Right cardiac atrium (tissue), 5 donors: ENCODE data around the gene NPAS3. TPM values are rescaled to one million over a fixed set of nuclear protein-coding genes. Genes with fewer than 3 reads are reported as not detected.
A peak's percentile ranks its signal among the peaks of the same experiment; 100 is the strongest.

ENCODE experiments used
- ATAC-seq, 2 donors: fragments of 200-7000 bp; cut with Tn5 transposase; one replicate each; pipeline versions ENCODE4 v1.8.0 to v1.9.1; 2020; ENCODE audit warnings: moderate library complexity in 2 of 2, mild to moderate bottlenecking in 1 of 2
- DNase-seq, 3 donors: peaks; one replicate each; pipeline ENCODE4 v3.0.0-alpha.2; 2020
- H3K27ac ChIP-seq: one replicate; pipeline ENCODE4 v1.5.1; 2013; ENCODE audit warnings: mild to moderate bottlenecking, low read length, control low read depth, moderate library complexity
- H3K27me3 ChIP-seq: one replicate; pipeline ENCODE4 v1.6.1; 2013; ENCODE audit not compliant: control insufficient read depth, insufficient read depth
- H3K4me1 ChIP-seq: one replicate; pipeline ENCODE4 v1.6.1; 2013; ENCODE audit warnings: low read length; ENCODE audit not compliant: control insufficient read depth, insufficient read depth
- H3K4me3 ChIP-seq: one replicate; pipeline ENCODE4 v1.5.1; 2013; ENCODE audit warnings: low read length, control low read depth
- H3K9me3 ChIP-seq: one replicate; pipeline ENCODE4 v1.6.1; 2013; ENCODE audit warnings: low read length; ENCODE audit not compliant: control insufficient read depth
- WGBS: extraction: QIAGEN DNeasy Blood & Tissue Kit; methylation state at CpG from one replicate; pipeline ENCODE4 v1.1.7; 2013; 5-methylcytosine and 5-hydroxymethylcytosine counted together
- intact Hi-C, 4 donors: fragments of 100-400 bp; cut with DNase I; formaldehyde crosslinking; loops; one replicate each; pipeline versions ENCODE4 v1.11.0 to v1.14.0; 2022 to 2023
- polyA plus RNA-seq: library from polyadenylated mRNA; stranded (reverse); fragments of 200-250 nt; gene quantifications from one replicate; pipeline ENCODE4 v1.2.3, GENCODE V29; 2013
- total RNA-seq, 4 donors: library from RNA; stranded (reverse); fragmentation: NEBNext Ultra II Directional; extraction: Animal tissue kit (Norgen Biotek cat#: 25700); gene quantifications; one replicate each; pipeline ENCODE4 v1.2.1, GENCODE V29; 2021
- donor health status: healthy with polysubstance abuse.
- donor health status: DM: no; HTN: yes; CAD: no.
- donor health status: DM: no; HTN: no; CAD: no.
- donor health status: DM: no; HTN: yes; CAD: no; lungs with severe emphysema.
- donor health status: DM: yes; HTN: yes; CAD: no.

The NPAS3 gene
- total and polyA plus RNA-seq, 5 donors, result 0.48 to 5.7 (median 4.0) TPM

DNA sequence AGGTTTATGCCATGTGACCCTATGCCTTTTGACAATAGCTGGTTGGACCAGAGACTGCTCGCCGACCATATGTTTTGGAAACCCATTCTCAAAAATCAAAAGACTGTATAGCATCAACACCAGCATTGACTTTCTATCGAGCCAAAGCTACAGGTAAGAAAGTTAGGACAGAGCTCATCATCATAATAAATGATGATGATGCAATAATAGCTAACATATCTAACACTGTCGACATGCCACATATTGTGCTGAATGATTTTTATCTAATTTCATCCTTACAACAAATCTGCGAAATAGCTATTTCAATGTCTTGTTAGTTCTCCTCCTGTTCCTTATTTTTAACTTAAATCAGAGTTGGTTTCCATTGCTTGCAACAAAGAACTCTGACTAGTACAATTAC is 909.3 kb downstream of the NPAS3 start:
- ATAC-seq, result no peak
- H3K9me3 ChIP-seq, result no peaks in the 10 kb centered on the region
- H3K4me1 ChIP-seq, result no peaks in the 10 kb centered on the region
- H3K27me3 ChIP-seq, result no peaks in the 10 kb centered on the region
- intact Hi-C loops, result loop anchor here in 3 of 4 donors (5.0 to 10.0 kb wide), 5 partner anchors 97 to 457 kb away; no protein-coding TSS in a partner anchor
- no peak overlapping the region for H3K4me3 ChIP-seq
- DNase-seq, result no peak
- H3K27ac ChIP-seq, result no peak overlapping the region
- WGBS, result 97% methylated on average over 5 of the region's 5 CpGs

DNA sequence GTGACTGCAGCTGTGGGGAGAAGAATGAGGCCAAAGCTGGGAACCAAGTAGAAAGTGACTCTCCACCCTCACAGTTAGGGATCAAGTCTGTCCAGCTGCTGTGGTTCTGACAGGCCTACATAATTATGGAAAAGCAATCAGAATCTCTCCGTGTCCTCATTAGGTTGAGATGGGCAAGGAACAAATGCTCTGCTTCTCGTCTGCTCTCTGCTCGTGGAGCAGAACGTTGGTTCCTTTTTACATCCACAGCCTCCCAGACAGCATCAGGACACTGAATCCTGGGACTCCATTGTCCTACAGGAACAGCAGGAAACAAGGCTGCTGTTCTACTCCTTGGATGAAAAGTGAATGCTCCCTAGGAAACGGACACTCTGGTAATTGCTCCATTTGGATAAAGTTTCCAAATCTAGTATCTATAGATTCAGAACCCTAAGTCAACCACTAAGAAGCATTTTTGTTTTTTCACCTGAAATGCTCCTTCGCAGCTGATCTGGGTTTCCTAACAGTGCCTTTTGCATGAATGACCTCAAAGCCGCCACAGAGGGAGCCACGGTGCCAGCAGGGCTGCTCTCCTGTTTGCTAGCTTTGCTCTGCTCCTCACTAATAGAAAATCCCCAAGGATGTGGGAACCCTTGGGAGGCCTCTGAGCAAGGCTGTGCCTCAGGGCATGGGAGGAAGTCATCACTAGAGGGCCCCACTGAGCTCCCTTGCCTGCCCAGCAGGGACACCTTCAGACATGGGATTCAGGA is 910.2 kb downstream of the NPAS3 start:
- H3K4me3 ChIP-seq, result no peak overlapping the region
- intact Hi-C loops, result loop anchor here in 3 of 4 donors (5.0 to 10.0 kb wide), 5 partner anchors 96 to 456 kb away; no protein-coding TSS in a partner anchor
- DNase-seq, result peak; percentile 55 to 81 (median 80)
- no peaks in the 10 kb centered on the region for H3K4me1 ChIP-seq
- no peaks in the 10 kb centered on the region for H3K27me3 ChIP-seq
- no peaks in the 10 kb centered on the region for H3K9me3 ChIP-seq
- 62% methylated on average over 8 of the region's 8 CpGs for WGBS
- no peak overlapping the region for H3K27ac ChIP-seq
- peak; percentile 87 to 95 for ATAC-seq

DNA sequence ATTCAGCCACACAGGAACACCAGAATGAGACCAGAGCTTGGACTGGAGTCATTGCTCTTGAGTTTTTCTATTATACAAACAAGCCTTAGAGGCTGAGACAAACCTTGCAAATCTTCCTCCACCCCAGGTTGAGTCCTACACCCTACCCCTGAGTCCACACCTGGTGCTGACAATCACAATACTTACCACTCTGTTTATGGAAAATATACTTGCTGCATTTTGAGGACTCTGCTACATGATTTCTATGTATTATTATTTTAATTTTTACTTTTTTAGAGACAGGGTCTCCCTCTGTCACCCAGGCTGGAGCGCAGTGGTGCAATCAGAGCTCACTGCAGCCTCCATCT is 910.7 kb downstream of the NPAS3 start:
- WGBS, result 100% methylated on average over 1 of the region's 1 CpG

DNA sequence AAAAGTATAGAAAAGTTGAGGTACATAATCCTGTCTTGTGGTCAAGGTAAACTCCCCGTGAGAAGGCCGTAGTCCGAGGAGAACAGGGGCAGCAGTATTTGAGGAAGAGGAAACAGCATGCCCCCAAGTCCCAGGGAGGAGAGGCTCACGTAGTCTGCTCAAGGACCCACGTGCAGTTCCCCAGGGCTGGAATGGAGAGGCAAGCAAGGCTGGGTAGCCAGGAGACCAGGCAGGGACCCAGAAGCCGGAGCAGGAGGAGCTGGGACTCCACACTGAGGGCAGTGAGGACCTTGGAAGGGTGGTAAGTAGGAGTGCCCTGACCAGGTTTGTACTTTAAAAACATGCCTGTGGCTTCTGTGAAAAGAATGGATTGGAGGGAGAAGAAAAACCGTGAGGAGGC is 912.1 kb downstream of the NPAS3 start:
- no peak for DNase-seq
- no peak overlapping the region for H3K27ac ChIP-seq
- intact Hi-C loops, result no loop called here
- WGBS, result 89% methylated on average over 7 of the region's 7 CpGs
- no peaks in the 10 kb centered on the region for H3K4me1 ChIP-seq
- H3K27me3 ChIP-seq, result no peaks in the 10 kb centered on the region
- ATAC-seq, result peak in 1 of 2 donors; percentile 32
- H3K4me3 ChIP-seq, result no peak overlapping the region
- H3K9me3 ChIP-seq, result no peaks in the 10 kb centered on the region

More for the DNA sequence above, 910.7 kb downstream of the NPAS3 start:
- ATAC-seq (no peak), DNase-seq (no peak)
- no peak overlapping the region for H3K4me3 ChIP-seq
- no peaks in the 10 kb centered on the region for H3K4me1 ChIP-seq
- intact Hi-C loops, result loop anchor here in 3 of 4 donors (5.0 to 10.0 kb wide), 5 partner anchors 95 to 455 kb away; no protein-coding TSS in a partner anchor
- H3K27me3 ChIP-seq, result no peaks in the 10 kb centered on the region
- H3K9me3 ChIP-seq, result no peaks in the 10 kb centered on the region
- H3K27ac ChIP-seq, result no peak overlapping the region

DNA sequence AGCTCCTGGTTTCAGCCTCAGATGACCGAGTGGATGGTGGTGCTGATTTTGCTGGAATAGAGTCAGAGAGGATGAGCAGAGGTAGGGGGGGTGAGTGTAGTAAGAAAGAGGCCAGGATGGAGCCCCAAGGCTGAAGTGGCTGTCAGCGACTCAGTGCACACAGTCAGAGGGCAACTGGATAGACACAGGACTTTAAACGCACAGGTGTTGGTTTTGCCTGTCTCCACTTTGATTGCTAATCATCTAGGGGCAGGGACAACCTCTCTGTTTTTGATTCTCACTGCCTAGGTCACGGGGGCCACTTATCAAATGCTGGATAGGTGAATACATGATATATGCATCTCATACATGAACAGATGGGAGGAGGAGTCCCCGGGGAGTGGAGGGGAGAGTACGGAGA is 912.7 kb downstream of the NPAS3 start:
- 55% methylated on average over 6 of the region's 6 CpGs for WGBS
- no peak for ATAC-seq
- Histone ChIP-seq H3K9me3 (no peaks in the 10 kb centered on the region), H3K4me3 (no peak overlapping the region), H3K27ac (no peak overlapping the region), H3K27me3 (no peaks in the 10 kb centered on the region), H3K4me1 (no peaks in the 10 kb centered on the region)
- no peak for DNase-seq
- intact Hi-C loops, result no loop called here

DNA sequence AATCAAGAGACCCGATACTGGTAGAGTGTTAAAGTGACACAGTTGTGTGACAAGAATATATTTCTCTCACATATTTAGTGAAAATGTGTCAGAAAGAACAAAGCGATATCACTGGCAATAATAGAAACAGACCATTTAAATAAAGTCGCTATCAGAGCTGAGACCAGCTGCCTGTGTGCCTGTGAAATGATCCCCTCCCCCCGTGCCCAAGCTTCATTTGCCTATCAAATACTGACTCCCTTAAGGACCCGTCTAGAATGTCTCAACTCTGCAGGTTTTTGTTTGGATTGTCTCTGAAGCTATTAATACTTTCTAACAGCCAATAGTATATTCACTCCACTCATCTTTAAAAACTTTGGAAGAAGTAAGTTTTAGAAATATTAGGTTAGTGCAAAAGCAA is 913.3 kb downstream of the NPAS3 start:
- no peaks in the 10 kb centered on the region for H3K4me1 ChIP-seq
- no peak for ATAC-seq
- no peak for DNase-seq
- no peak overlapping the region for H3K4me3 ChIP-seq
- intact Hi-C loops, result no loop called here
- 37% methylated on average over 5 of the region's 5 CpGs for WGBS
- no peak overlapping the region for H3K27ac ChIP-seq
- no peaks in the 10 kb centered on the region for H3K27me3 ChIP-seq
- H3K9me3 ChIP-seq, result no peaks in the 10 kb centered on the region
